Upper lobe of right lung (tissue), 1 donor: ENCODE measurements around the gene CD19. TPM values are rescaled to one million over a fixed set of nuclear protein-coding genes. Genes with fewer than 3 reads are reported as not detected.
A peak's percentile ranks its signal among the peaks of the same experiment; 100 is the strongest.

Experiments used
- ATAC-seq: fragments of 200-7000 bp; cut with Tn5 transposase; one replicate; pipeline ENCODE4 v1.9.1; 2020; ENCODE audit warnings: mild to moderate bottlenecking, moderate library complexity
- DNase-seq: peaks from one replicate; pipeline ENCODE4 v3.0.0-alpha.2; 2020
- H3K27ac ChIP-seq: fragments of 200-600 bp; one replicate; pipeline ENCODE4 v1.8.0; 2022
- H3K27me3 ChIP-seq: fragments of 200-600 bp; one replicate; pipeline ENCODE4 v1.8.0; 2022; ENCODE audit warnings: mild to moderate bottlenecking
- H3K36me3 ChIP-seq: fragments of 200-600 bp; one replicate; pipeline ENCODE4 v1.8.0; 2022
- H3K4me1 ChIP-seq: fragments of 200-600 bp; one replicate; pipeline ENCODE4 v1.8.0; 2022
- H3K4me3 ChIP-seq: fragments of 200-600 bp; one replicate; pipeline ENCODE4 v1.8.0; 2022; ENCODE audit warnings: mild to moderate bottlenecking
- H3K9me3 ChIP-seq: fragments of 200-600 bp; one replicate; pipeline ENCODE4 v1.8.0; 2022
- CTCF ChIP-seq: fragments of 200-600 bp; IDR thresholded peaks from one replicate; pipeline ENCODE4 v1.8.0; 2022; ENCODE audit warnings: antibody characterized with exemption
- intact Hi-C: fragments of 100-400 bp; cut with DNase I; formaldehyde crosslinking; loops from one replicate; pipeline ENCODE4 v1.11.0; 2022
- total RNA-seq: library from RNA; stranded (reverse); fragmentation: NEBNext Ultra II Directional; extraction: Animal tissue kit (Norgen Biotek cat#: 25700); gene quantifications from one replicate; pipeline ENCODE4 v1.2.1, GENCODE V29; 2021
- donor health status: DM: no; HTN: yes; CAD: no; lungs with severe emphysema.

The CD19 gene
- total RNA-seq, 1 donor from 2014 or later: not detected

GRCh38 chr16:28985211-28986041, 53.7 kb downstream of the CD19 start:
- Histone ChIP-seq H3K36me3 (peaks cover 73% of the 10 kb centered on the region), H3K4me1 (no peaks in the 10 kb centered on the region), H3K4me3 (peak overlapping the region; percentile 40), H3K27me3 (no peaks in the 10 kb centered on the region), H3K9me3 (no peaks in the 10 kb centered on the region), H3K27ac (peak overlapping the region; percentile 72)
- intact Hi-C loops: no loop called here
- no peak for TF ChIP-seq CTCF
- ATAC-seq (peak; percentile 2), DNase-seq (no peak)

GRCh38 chr16:28986046-28986445, 54.3 kb downstream of the CD19 start:
- no peak for TF ChIP-seq CTCF
- intact Hi-C loops: no loop called here
- peaks cover 72% of the 10 kb centered on the region for H3K36me3 ChIP-seq
- H3K9me3 ChIP-seq: no peaks in the 10 kb centered on the region
- peak overlapping the region; percentile 40 for H3K4me3 ChIP-seq
- no peaks in the 10 kb centered on the region for H3K4me1 ChIP-seq
- no peaks in the 10 kb centered on the region for H3K27me3 ChIP-seq
- DNase-seq (no peak), ATAC-seq (no peak)
- H3K27ac ChIP-seq: no peak overlapping the region

- Histone ChIP-seq H3K9me3 (no peaks in the 10 kb centered on the region), H3K27ac (no peak overlapping the region), H3K4me3 (peak overlapping the region; percentile 40), H3K27me3 (no peaks in the 10 kb centered on the region), H3K36me3 (peaks cover 67% of the 10 kb centered on the region), H3K4me1 (no peaks in the 10 kb centered on the region)
- ATAC-seq: no peak
- no peak for DNase-seq
- no peak for TF ChIP-seq CTCF
- intact Hi-C loops: no loop called here
Observed at GRCh38 chr16:28986492-28986891, 54.7 kb downstream of the CD19 start.

GRCh38 chr16:28987170-28987853, 55.5 kb downstream of the CD19 start:
- intact Hi-C loops: no loop called here
- Histone ChIP-seq H3K4me3 (no peak overlapping the region), H3K36me3 (peaks cover 62% of the 10 kb centered on the region), H3K27ac (no peak overlapping the region), H3K4me1 (no peaks in the 10 kb centered on the region), H3K27me3 (no peaks in the 10 kb centered on the region), H3K9me3 (no peaks in the 10 kb centered on the region)
- ATAC-seq (no peak), DNase-seq (no peak)
- TF ChIP-seq CTCF: no peak

Other genes with a start within 250 kb of the CD19 start
- 507 TPM for gene EIF3C, start 220.5 kb upstream of the CD19 start, total RNA-seq
- 3.5 TPM for gene NPIPB9, start 180.2 kb upstream of the CD19 start, total RNA-seq
- 118 TPM for gene ATXN2L, start 109.0 kb upstream of the CD19 start, total RNA-seq
- 134 TPM for gene TUFM, start 85.6 kb upstream of the CD19 start, total RNA-seq
- 51.9 TPM for gene SH2B1, start 68.1 kb upstream of the CD19 start, total RNA-seq
- gene ATP2A1, start 53.5 kb upstream of the CD19 start, total RNA-seq: 0.46 TPM
- gene RABEP2, start 6.7 kb upstream of the CD19 start, total RNA-seq: 23.4 TPM
- gene NFATC2IP, start 19.0 kb downstream of the CD19 start, total RNA-seq: 36.3 TPM
- gene SPNS1, start 42.8 kb downstream of the CD19 start, total RNA-seq: 52.2 TPM
- gene LAT, start 53.1 kb downstream of the CD19 start, total RNA-seq: 13.4 TPM